HG02884 (cell line): ENCODE data around the gene CAMTA1.

Experiments
- ATAC-seq: cut with Tn5 transposase; IDR thresholded peaks from one replicate; pipeline ENCODE4 v1.9.1; 2021; ENCODE audit warnings: mild to moderate bottlenecking, moderate library complexity; ENCODE audit not compliant: unreplicated experiment

The CAMTA1 gene

DNA sequence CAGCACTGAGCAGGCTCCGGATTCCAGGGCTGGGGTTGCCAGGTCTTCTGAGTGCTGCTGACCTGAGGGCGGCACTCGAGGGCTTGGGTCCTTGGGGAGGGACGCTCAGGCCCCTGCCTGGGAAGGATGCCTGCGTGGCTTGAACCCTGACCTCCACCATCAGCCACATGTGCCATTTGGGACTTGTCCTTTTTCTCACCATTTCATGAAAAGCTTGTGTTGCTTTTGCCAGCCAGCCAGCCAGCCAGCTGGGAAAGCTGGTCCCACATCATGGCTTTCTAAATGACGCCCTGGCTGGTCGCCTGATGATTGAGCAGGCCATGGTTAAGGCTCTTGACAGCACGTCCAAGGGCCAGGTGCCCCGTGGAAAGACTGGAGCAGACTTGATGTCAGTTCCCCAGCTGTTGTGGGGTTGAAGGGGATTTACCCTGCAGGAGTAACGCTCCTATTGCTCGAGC, 168.7 kb downstream of the CAMTA1 start:
- no peak for ATAC-seq

DNA sequence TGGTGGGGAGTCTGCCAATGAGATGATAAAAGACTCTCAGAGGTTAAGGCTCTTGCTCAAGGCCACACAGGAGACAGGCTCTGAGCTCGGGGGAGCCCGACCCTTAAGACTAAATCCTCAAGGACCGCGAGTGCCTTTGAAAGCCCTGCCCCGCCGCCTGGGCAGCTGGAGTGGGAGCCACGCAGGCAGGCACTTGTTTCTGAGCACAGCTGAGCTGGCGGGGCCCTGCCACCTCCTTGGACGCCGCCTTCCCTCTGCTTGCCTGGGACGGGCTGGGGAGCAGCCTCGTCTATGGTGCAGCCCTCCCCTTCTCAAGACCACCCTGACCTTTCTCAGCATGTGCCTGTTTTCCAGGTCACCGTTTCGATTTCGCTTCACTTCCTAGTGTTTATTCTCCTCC, 169.3 kb downstream of the CAMTA1 start:
- no peak for ATAC-seq

DNA sequence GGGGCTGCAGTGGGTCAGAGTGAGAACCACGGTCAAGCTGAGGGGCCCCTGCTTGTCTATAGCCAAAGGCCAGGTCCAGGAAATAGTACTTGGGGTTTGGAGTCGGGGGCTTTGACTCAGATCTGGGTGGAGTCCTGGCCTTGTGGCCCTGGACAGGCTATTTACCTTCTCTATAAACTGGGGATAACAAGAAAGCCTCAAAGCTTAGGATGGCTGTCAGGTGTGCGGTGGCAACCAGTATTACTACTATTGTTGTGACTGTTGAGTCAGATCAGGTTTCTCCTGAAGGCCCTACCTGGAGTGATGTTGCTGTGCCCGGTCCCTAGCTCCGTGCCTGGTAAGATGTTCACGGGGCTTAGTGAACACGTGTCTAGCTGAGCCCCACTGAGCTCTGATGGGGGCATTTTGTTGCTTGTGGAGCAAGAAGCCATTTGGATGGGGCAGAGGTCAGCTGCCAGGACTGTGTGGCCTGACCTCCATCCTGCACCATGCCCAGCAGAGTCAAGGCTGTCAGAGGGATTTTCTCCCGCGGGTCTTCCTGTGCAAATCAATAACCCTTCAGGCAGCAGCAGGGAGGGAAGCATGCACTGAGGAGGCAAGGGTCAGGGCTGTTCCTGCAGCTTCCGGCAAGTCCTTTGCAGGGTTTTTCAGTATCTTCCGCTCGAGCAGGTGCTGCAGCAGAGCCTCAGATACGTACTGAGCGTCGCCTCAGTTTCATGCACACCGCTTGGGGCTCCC, 170.3 kb downstream of the CAMTA1 start:
- ATAC-seq: no peak

DNA sequence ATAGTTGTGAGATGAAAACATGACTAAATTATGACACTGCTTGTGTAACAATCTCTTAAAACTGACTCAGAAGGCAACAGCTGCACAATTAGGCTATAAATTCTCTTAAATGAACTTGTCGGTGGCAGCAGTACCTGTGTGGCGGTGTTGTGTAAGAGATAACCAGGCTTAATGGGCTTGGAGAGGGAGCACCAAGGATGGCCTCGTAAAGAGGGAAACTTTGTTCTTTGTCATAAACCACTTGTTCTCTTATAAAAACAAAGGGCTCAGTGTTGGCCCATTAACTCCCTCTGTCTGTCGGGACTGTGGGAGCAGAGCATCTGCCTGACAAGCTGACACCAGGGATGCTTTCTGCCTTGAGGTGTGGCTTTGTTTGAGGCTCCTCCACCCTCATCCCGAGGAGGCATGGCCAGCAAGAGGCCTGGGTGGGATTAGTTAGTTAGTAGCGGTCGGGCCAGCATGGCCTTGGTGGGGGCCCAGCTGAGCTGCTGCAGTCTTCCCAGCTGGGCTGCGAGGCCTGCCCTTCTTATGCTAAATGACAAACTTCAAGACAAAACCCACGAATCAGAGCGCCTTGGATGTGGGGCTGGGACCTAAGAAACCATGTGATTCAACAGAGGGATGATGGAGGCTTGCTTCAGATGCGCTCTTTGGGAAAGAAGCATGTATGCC, 171.4 kb downstream of the CAMTA1 start:
- no peak for ATAC-seq

GRCh38 chr1:6957341-6957740, 172.1 kb downstream of the CAMTA1 start:
- no peak for ATAC-seq

- no peak for ATAC-seq
These were observed 173.3 kb downstream of the CAMTA1 start for GRCh38 chr1:6958407-6959030.

- no peak for ATAC-seq
These were observed 174.2 kb downstream of the CAMTA1 start for GRCh38 chr1:6959491-6959890.

DNA sequence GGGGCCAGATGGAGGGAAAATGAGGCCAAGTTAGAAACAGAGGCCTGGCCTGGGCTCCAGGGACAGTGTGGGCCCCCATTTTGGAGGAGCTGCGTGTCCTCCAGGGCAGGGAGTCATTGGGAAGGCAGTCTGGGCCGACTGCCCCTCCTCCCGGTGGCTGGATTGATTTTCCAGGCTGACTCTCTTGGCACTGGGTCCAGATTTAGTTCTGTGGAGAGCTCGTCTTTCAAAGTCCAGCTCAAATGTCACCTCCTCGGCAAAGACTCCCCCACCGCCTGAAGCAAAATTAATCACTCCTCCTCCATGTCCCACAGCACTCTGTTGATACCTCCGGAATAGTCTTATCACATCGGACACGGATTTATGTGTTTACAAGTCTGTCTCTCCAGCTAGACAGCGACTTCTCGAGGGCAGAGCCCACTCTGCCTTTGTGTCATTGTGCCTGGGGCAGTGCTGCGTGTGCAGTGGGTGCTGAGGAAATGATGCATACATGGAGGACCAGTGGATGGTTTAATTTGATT, 175.1 kb downstream of the CAMTA1 start:
- no peak for ATAC-seq

DNA sequence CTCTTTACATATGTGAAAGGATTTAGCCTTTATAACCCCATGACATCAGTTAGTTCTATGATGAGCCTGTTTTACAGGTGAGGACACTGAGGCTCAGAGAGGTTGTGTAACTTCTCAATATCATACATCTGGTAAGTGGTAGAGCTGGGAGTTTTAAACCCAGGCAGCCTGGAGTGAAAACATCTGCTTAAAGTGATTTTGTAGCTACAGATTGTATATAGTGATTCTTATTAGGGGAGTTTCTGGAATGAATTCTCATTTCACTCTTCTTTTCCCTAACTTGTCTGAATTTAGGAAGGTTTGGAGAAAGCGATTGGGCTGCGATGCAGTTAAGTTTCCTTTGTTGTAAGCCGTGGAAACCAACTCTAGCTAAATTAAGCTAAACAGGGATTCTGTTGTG, 175.6 kb downstream of the CAMTA1 start:
- ATAC-seq: no peak

DNA sequence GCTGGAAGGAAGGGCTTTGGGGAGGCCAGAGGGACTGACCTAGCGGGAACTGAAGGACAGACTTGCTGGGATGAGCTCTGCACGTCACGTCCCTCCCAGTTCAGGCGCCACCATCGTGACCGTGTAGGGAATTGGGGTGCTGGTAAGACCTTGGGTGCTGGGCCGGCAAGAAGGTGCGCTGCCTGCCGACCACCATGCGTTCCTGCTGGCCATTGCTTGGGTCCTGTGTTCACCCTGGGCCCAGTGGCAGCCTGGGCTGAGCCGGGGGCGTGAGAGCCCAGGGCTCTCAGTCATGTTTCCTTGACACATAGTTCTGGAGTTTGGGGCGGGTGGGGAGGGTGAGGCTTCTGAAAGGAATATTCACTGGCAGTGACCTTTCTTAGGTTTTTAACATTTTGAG, 176.0 kb downstream of the CAMTA1 start:
- ATAC-seq: no peak

DNA sequence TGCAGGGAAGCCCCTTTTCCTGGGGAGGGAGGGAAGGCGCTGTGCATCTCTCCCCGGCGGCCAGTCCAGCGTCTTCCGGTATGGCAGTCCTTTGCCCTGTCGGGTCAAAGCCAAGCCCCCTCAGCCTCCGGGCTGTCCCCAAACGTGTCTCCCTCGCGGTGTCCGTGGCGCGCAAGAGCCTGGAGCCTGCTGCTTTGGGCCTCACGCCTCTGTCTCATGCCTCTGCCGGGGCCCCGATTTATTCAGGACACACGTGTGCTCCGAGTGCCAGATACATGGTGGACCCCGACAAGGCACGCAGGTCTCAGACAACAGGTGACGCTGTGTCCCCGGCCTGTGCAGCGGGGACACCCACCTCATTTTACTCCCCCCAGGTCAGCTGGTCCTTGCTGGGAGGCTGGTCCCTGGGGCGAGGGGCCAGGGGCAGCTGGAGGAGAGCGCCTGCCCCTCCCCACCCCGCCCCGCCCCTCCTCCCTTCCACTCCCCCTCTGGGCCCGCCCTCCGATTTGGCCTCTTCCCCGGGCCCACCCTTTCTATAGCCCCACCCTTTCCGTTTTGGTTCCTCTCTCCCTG, 176.7 kb downstream of the CAMTA1 start:
- no peak for ATAC-seq

DNA sequence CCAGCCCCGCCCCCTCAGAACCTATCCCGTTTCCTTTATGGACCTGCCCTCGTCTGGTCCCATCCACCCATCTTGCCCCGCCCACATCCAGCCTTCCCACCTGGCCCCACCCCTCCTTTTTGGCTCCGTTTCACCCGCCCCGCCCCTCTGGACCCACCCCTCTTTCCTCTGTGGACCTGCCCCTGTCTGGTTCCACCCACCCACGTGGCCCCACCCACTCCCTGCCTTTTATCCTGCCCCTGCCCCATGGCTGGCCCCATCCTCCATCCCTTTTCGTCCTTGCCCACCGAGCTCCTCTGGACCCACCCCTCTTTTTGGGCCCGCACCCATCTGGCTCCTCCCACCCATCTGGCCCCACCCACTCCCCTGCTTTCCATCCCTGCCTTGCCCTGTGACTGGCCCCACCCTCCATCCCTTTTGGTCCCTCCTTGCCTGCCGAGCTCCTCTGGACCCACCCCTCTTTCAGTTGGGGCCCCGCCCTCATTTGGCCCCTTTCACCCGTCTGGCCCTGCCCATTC, 177.3 kb downstream of the CAMTA1 start:
- ATAC-seq: no peak

DNA sequence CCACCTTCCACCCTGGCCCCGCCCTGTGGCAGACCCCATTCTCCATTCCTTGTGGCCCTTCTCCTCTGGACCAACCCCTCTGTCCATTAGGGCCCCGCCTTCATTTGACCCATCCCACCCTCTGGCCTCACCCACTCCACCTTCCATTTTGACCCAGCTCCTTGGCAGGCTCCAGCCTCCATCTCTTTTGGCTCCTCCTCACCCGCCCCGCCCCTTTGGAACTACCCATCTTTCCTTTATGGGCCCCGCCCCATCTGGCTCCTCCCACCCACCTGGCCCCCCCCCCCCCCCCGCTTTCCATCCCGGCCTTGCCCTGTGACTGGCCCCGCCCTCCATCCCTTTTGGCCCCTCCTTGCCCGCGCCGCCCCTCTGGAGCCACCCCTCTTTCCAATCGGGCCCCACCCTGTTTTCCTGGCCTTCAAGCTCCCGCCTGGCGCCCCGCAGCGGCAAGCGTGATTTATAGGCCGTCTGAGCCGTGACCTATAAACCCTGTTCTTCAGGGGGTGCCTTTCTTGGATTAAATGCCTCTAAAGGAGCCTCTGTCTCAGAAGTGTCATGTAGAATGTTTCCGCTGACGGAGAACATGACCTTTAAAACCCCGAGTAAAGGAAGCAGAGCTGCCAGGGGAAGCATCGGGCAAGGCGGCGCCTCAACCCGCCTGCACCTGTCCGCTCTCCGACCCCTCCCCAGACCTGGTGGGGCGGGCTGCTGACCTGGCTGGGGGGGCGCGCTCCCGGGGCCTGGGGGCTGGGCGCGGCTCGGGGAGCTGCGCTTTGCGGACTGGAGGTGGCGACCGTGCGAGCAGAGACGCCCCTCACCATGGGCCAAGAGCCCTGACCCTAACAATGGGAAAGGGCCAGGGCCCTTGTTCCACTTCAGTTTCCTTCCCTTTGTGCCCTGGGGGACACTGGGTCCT, 178.0 kb downstream of the CAMTA1 start:
- no peak for ATAC-seq

DNA sequence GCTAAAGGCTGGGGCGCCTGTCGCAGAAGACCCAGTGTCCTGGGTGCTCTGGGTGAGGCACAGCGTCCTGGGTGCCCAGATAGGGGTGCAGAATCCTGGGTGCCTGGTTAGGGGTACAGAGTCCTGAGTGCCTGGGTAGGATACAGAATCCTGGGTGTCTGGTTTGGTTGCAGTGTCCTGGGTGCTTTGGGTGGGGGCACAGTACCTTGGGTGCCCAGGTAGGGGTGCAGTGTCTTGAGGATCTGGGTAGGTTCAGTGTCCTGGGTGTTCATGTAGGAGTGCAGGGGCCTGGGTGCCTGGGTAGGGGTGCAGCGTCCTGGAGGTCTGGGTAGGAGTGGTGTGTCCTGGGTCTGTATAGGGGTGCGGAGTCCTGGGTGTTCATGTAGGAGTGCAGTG, 178.7 kb downstream of the CAMTA1 start:
- ATAC-seq: no peak

GRCh38 chr1:6965083-6965934, 180.1 kb downstream of the CAMTA1 start:
- ATAC-seq: no peak

- no peak for ATAC-seq
These were observed 180.6 kb downstream of the CAMTA1 start for GRCh38 chr1:6965935-6966241.

DNA sequence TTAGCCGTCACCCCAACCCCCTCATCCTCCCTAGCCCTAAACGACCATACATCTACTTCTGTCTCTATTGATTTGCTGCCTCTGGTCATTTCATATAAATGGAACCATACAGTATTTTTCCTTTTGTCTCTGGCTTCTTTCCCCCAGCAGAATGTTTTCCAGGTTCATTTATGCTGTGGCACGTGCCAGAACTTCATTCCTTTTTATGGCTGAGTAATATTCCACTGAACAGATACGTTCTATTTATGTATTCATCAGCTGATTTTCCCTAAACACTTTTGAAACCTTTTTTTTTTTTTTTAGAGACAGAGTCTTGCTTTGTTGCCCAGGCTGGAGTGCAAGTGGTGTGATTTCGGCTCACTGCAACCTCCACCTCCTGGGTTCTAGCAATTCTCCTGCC, 181.1 kb downstream of the CAMTA1 start:
- ATAC-seq: no peak

DNA sequence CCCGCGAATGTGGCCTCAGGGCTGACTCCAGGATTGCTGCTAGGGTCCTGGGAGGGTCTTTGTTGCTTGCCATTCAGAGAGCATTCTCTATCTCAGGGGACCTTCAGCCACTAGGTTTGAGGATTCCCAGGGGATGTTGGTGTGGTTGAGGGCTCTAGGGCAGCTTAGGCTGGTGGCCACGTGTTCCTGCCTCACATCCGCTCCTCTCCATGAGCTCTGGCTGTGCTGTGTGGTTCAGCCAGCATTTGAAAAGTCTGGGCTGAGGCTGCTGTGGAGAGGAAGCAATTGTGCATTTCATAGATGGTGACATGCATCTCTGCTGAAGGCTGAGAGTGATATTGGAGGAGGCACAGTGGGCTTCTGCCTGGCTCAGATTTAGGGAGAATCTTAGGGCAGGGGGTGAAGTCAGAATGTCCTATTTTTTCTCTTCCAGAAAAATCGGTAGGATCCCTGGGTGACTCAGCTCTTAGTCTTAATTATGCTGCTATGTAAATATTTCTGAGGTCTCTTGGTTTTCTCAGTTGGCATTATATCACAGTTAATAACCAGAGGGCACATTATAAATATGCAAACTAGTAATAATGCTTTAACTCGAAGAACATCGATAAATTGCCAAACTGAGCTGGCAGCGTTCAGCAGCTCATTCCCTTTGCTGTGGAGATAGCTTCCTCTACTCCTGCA, 182.3 kb downstream of the CAMTA1 start:
- ATAC-seq: no peak

DNA sequence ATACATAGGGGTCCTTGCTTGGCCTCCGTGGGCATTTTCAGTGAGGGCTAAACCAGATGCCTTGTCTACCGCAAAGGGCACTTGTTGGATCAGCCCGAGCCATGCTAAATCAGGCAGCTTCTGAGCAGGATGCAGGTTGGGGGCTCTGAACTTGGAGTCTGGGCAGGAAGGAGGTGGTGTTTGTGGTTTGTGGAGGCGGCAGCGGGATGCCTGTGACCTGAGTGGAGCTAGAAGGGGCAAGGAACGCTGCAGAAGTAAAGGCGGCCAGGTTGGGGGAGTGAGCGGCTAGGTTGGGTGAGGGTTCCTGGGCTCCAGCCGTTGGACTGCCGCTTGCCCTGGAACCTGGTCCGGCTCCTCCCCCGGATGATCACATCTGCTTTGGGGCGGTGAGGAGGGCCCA, 183.9 kb downstream of the CAMTA1 start:
- ATAC-seq: no peak
